Liver (tissue), 9 donors: Measurements from ENCODE around the gene CHAD. TPM values are rescaled to one million over a fixed set of nuclear protein-coding genes. Genes with fewer than 3 reads are reported as not detected.

Experiments used
- DNase-seq: peaks from one replicate; pipeline ENCODE4 v3.0.0-alpha.2; 2017; ENCODE audit warnings: low spot score
- H3K27ac ChIP-seq, 2 donors: one replicate each; pipeline ENCODE4 v1.7.0; 2013; ENCODE audit warnings: inconsistent platforms in 2 of 2, low read length in 2 of 2, control low read depth in 1 of 2, low read depth in 1 of 2, mild to moderate bottlenecking in 1 of 2
- H3K27me3 ChIP-seq, 4 donors: one replicate each; pipeline versions ENCODE4 v1.6.1 to v1.7.0; 2013; ENCODE audit warnings: low read length in 3 of 4, inconsistent platforms in 1 of 4, mild to moderate bottlenecking in 1 of 4, moderate library complexity in 1 of 4; ENCODE audit not compliant: control insufficient read depth in 4 of 4, insufficient read depth in 4 of 4
- H3K36me3 ChIP-seq, 4 donors: one replicate each; pipeline versions ENCODE4 v1.6.1 to v1.7.0; 2013; ENCODE audit warnings: low read length in 3 of 4, mild to moderate bottlenecking in 3 of 4, low read depth in 1 of 4, moderate library complexity in 1 of 4; ENCODE audit not compliant: control insufficient read depth in 4 of 4, insufficient read depth in 3 of 4
- H3K4me1 ChIP-seq, 4 donors: one replicate each; pipeline versions ENCODE4 v1.6.1 to v1.7.0; 2013; ENCODE audit warnings: low read length in 3 of 4, mild to moderate bottlenecking in 3 of 4, moderate library complexity in 1 of 4; ENCODE audit not compliant: control insufficient read depth in 4 of 4, insufficient read depth in 4 of 4
- H3K4me3 ChIP-seq, 3 donors: one replicate each; pipeline versions ENCODE4 v1.6.1 to v1.7.0; 2013; ENCODE audit warnings: low read length in 3 of 3, control low read depth in 1 of 3, low read depth in 1 of 3, mild to moderate bottlenecking in 1 of 3
- H3K9ac ChIP-seq, 2 donors: one replicate each; pipeline ENCODE4 v1.7.0; 2013; ENCODE audit warnings: low read length in 2 of 2, mild to moderate bottlenecking in 2 of 2, moderate library complexity in 2 of 2, control low read depth in 1 of 2, low read depth in 1 of 2
- H3K9me3 ChIP-seq, 4 donors: one replicate each; pipeline versions ENCODE4 v1.6.1 to v1.7.0; 2013; ENCODE audit warnings: low read length in 3 of 4; ENCODE audit not compliant: control insufficient read depth in 4 of 4
- ATF3 ChIP-seq: IDR thresholded peaks from 2 replicates; pipeline ENCODE4 v1.6.1; 2016; ENCODE audit warnings: antibody characterized with exemption
- EGR1 ChIP-seq, 2 donors: IDR thresholded peaks; 2 replicates each; pipeline ENCODE4 v1.6.1; 2016 to 2018; ENCODE audit warnings: antibody characterized with exemption in 2 of 2, low read depth in 2 of 2
- FOXA1 ChIP-seq: IDR thresholded peaks from 2 replicates; pipeline ENCODE4 v1.6.1; 2016; ENCODE audit warnings: antibody characterized with exemption
- FOXA2 ChIP-seq: IDR thresholded peaks from 2 replicates; pipeline ENCODE4 v1.6.1; 2016; ENCODE audit warnings: antibody characterized with exemption
- GABPA ChIP-seq, 2 donors: IDR thresholded peaks in 1 of 2; conservative IDR thresholded peaks in 1 of 2; 2 replicates each; pipeline ENCODE4 v1.6.1; 2016; ENCODE audit warnings: antibody characterized with exemption in 2 of 2, mild to moderate bottlenecking in 1 of 2, moderate library complexity in 1 of 2
- HNF4A ChIP-seq, 2 donors: conservative IDR thresholded peaks; 2 replicates each; pipeline ENCODE4 v1.6.1; 2016; ENCODE audit warnings: antibody characterized with exemption in 2 of 2, mild to moderate bottlenecking in 2 of 2
- HNF4G ChIP-seq: IDR thresholded peaks from 2 replicates; pipeline ENCODE4 v1.6.1; 2016; ENCODE audit warnings: antibody characterized with exemption
- JUND ChIP-seq, 2 donors: IDR thresholded peaks; 2 replicates each; pipeline ENCODE4 v1.6.1; 2016; ENCODE audit warnings: antibody characterized with exemption in 2 of 2
- NR2F2 ChIP-seq: IDR thresholded peaks from 2 replicates; pipeline ENCODE4 v1.6.1; 2016; ENCODE audit warnings: antibody characterized with exemption
- RAD21 ChIP-seq, 2 donors: IDR thresholded peaks; 2 replicates each; pipeline ENCODE4 v1.6.1; 2016; ENCODE audit warnings: antibody characterized with exemption in 2 of 2, mild to moderate bottlenecking in 2 of 2
- RXRA ChIP-seq, 2 donors: IDR thresholded peaks; 2 replicates each; pipeline ENCODE4 v1.6.1; 2017 to 2018; ENCODE audit warnings: antibody characterized with exemption in 2 of 2, mild to moderate bottlenecking in 1 of 2
- SP1 ChIP-seq: IDR thresholded peaks from 2 replicates; pipeline ENCODE4 v1.6.1; 2018; ENCODE audit warnings: antibody characterized with exemption, mild to moderate bottlenecking
- TAF1 ChIP-seq: conservative IDR thresholded peaks from 2 replicates; pipeline ENCODE4 v1.6.1; 2016; ENCODE audit warnings: antibody characterized with exemption, mild to moderate bottlenecking
- YY1 ChIP-seq: IDR thresholded peaks from 2 replicates; pipeline ENCODE4 v1.6.1; 2016; ENCODE audit warnings: antibody characterized with exemption, mild to moderate bottlenecking
- WGBS: extraction: QIAGEN DNeasy Blood & Tissue Kit; methylation state at CpG from one replicate; pipeline ENCODE4 v1.1.7; 2013; 5-methylcytosine and 5-hydroxymethylcytosine counted together
- polyA plus RNA-seq, 2 donors: library from polyadenylated mRNA; stranded (reverse) in 1 of 2; unstranded in 1 of 2; fragments of 200-250 nt in 1 of 2; fragments of >200 nt in 1 of 2; fragmentation: Nextera tagmentation in 1 of 2; extraction: Ambion mirVana in 1 of 2; gene quantifications; one replicate each; pipeline versions ENCODE4 v1.2.1 to v1.2.3, GENCODE V29; 2013 to 2015
- total RNA-seq, 2 donors: library from RNA; depleted of rRNA; stranded (reverse); fragments of >200 nt; gene quantifications; one replicate each; pipeline ENCODE4 v1.2.3, GENCODE V29; 2014
- TF ChIP-seq, protein P1 (sequence below): IDR thresholded peaks from 2 replicates; pipeline ENCODE4 v1.6.1; 2016; ENCODE audit warnings: antibody characterized with exemption
- TF ChIP-seq, protein P2 (sequence below): IDR thresholded peaks from 2 replicates; pipeline ENCODE4 v1.6.1; 2016; ENCODE audit warnings: antibody characterized with exemption
- TF ChIP-seq, protein P3 (sequence below): fragments of 150-350 bp; IDR thresholded peaks from 2 replicates; pipeline ENCODE4 v1.5.1; 2017; ENCODE audit warnings: improper control_type of control experiment, low read depth, low read length; ENCODE audit not compliant: missing input control
- TF ChIP-seq, protein P4 (sequence below): IDR thresholded peaks from 2 replicates; pipeline ENCODE4 v1.6.1; 2016; ENCODE audit warnings: antibody characterized with exemption, mild to moderate bottlenecking
- donor health status: healthy.
- donor health status: healthy.
- donor health status: healthy.
- donor health status: healthy.
- donor health status: healthy.

CHAD gene
- total and polyA plus RNA-seq, 4 donors = 0.51 to 3.3 (median 2.3) TPM

DNA sequence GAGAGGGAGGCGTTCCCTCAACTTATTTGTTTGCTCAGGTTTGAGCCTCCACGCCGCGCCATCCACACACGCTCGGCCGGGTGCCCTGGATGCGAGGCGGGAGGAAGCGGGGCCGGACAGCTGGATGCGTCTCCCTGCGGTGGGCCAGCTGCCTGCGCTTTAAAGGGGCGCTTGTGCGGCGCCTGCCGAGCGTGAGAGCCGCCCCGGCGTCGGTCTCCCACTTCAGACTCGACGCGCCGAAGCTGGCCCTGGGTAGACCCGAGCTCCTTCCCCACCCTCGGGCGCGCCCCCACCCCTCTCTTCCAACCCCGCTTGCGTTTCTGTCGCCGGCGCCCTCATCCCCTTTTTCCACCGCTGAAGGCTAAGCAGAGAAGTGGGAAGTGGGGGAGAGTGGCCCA is 527 bp upstream of the CHAD start:
- no peak for TF ChIP-seq YY1
- H3K9ac ChIP-seq = no peak overlapping the region
- H3K4me1 ChIP-seq = peaks cover 23 to 77% (median 57%) of the 10 kb centered on the region in 4 donors
- no peaks in the 10 kb centered on the region for H3K27me3 ChIP-seq
- WGBS = 51% methylated on average over 37 of the region's 37 CpGs
- DNase-seq = no peak
- no peak overlapping the region for H3K4me3 ChIP-seq
- H3K36me3 ChIP-seq = peaks cover 0 to 7% (median 3%) of the 10 kb centered on the region in 4 donors
- no peaks in the 10 kb centered on the region for H3K9me3 ChIP-seq
- no peak overlapping the region for H3K27ac ChIP-seq

- no peaks in the 10 kb centered on the region for H3K9me3 ChIP-seq
- no peak overlapping the region for H3K9ac ChIP-seq
- peaks cover 0 to 11% (median 0%) of the 10 kb centered on the region in 4 donors for H3K36me3 ChIP-seq
- H3K4me1 ChIP-seq = peaks cover 25 to 81% (median 60%) of the 10 kb centered on the region in 4 donors
- no peak overlapping the region for H3K4me3 ChIP-seq
- no peaks in the 10 kb centered on the region for H3K27me3 ChIP-seq
- WGBS = 73% methylated on average over 13 of the region's 13 CpGs
- no peak for TF ChIP-seq GABPA (IDR thresholded peaks at IDR 0.05 in 1 of 2, conservative IDR thresholded peaks at IDR 0.05 in 1 of 2)
- TF ChIP-seq NR2F2 = no peak
- no peak for TF ChIP-seq RAD21 (IDR thresholded peaks at IDR 0.05)
- TF ChIP-seq TAF1 = no peak
- no peak for TF ChIP-seq FOXA1
- no peak for TF ChIP-seq HNF4A (conservative IDR thresholded peaks at IDR 0.05)
- TF ChIP-seq, protein P1, sequence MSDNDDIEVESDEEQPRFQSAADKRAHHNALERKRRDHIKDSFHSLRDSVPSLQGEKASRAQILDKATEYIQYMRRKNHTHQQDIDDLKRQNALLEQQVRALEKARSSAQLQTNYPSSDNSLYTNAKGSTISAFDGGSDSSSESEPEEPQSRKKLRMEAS = no peak
- TF ChIP-seq EGR1 (IDR thresholded peaks at IDR 0.05; ENCODE audit: low read depth in 2 of 2) = no peak
- TF ChIP-seq HNF4G = no peak
- TF ChIP-seq, protein P2, sequence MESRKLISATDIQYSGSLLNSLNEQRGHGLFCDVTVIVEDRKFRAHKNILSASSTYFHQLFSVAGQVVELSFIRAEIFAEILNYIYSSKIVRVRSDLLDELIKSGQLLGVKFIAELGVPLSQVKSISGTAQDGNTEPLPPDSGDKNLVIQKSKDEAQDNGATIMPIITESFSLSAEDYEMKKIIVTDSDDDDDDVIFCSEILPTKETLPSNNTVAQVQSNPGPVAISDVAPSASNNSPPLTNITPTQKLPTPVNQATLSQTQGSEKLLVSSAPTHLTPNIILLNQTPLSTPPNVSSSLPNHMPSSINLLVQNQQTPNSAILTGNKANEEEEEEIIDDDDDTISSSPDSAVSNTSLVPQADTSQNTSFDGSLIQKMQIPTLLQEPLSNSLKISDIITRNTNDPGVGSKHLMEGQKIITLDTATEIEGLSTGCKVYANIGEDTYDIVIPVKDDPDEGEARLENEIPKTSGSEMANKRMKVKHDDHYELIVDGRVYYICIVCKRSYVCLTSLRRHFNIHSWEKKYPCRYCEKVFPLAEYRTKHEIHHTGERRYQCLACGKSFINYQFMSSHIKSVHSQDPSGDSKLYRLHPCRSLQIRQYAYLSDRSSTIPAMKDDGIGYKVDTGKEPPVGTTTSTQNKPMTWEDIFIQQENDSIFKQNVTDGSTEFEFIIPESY = no peak
- TF ChIP-seq FOXA2 = no peak
- TF ChIP-seq, protein P3, sequence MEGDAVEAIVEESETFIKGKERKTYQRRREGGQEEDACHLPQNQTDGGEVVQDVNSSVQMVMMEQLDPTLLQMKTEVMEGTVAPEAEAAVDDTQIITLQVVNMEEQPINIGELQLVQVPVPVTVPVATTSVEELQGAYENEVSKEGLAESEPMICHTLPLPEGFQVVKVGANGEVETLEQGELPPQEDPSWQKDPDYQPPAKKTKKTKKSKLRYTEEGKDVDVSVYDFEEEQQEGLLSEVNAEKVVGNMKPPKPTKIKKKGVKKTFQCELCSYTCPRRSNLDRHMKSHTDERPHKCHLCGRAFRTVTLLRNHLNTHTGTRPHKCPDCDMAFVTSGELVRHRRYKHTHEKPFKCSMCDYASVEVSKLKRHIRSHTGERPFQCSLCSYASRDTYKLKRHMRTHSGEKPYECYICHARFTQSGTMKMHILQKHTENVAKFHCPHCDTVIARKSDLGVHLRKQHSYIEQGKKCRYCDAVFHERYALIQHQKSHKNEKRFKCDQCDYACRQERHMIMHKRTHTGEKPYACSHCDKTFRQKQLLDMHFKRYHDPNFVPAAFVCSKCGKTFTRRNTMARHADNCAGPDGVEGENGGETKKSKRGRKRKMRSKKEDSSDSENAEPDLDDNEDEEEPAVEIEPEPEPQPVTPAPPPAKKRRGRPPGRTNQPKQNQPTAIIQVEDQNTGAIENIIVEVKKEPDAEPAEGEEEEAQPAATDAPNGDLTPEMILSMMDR = no peak
- TF ChIP-seq SP1 = no peak
- TF ChIP-seq RXRA (IDR thresholded peaks at IDR 0.05) = no peak
- TF ChIP-seq, protein P4, sequence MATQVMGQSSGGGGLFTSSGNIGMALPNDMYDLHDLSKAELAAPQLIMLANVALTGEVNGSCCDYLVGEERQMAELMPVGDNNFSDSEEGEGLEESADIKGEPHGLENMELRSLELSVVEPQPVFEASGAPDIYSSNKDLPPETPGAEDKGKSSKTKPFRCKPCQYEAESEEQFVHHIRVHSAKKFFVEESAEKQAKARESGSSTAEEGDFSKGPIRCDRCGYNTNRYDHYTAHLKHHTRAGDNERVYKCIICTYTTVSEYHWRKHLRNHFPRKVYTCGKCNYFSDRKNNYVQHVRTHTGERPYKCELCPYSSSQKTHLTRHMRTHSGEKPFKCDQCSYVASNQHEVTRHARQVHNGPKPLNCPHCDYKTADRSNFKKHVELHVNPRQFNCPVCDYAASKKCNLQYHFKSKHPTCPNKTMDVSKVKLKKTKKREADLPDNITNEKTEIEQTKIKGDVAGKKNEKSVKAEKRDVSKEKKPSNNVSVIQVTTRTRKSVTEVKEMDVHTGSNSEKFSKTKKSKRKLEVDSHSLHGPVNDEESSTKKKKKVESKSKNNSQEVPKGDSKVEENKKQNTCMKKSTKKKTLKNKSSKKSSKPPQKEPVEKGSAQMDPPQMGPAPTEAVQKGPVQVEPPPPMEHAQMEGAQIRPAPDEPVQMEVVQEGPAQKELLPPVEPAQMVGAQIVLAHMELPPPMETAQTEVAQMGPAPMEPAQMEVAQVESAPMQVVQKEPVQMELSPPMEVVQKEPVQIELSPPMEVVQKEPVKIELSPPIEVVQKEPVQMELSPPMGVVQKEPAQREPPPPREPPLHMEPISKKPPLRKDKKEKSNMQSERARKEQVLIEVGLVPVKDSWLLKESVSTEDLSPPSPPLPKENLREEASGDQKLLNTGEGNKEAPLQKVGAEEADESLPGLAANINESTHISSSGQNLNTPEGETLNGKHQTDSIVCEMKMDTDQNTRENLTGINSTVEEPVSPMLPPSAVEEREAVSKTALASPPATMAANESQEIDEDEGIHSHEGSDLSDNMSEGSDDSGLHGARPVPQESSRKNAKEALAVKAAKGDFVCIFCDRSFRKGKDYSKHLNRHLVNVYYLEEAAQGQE = no peak
- TF ChIP-seq ATF3 = no peak
- TF ChIP-seq YY1 = no peak
- no peak for TF ChIP-seq JUND (IDR thresholded peaks at IDR 0.05)
- no peak overlapping the region for H3K27ac ChIP-seq
- no peak for DNase-seq
These were observed 801 bp downstream of the CHAD start for GRCh38 chr17:50467855-50468303.
